HG03175 (cell line): ENCODE data around the gene CSPG4.

Experiments
- ATAC-seq: cut with Tn5 transposase; IDR thresholded peaks from one replicate; pipeline ENCODE4 v1.9.1; 2021; ENCODE audit warnings: mild to moderate bottlenecking, moderate library complexity; ENCODE audit not compliant: unreplicated experiment

CSPG4 gene

DNA sequence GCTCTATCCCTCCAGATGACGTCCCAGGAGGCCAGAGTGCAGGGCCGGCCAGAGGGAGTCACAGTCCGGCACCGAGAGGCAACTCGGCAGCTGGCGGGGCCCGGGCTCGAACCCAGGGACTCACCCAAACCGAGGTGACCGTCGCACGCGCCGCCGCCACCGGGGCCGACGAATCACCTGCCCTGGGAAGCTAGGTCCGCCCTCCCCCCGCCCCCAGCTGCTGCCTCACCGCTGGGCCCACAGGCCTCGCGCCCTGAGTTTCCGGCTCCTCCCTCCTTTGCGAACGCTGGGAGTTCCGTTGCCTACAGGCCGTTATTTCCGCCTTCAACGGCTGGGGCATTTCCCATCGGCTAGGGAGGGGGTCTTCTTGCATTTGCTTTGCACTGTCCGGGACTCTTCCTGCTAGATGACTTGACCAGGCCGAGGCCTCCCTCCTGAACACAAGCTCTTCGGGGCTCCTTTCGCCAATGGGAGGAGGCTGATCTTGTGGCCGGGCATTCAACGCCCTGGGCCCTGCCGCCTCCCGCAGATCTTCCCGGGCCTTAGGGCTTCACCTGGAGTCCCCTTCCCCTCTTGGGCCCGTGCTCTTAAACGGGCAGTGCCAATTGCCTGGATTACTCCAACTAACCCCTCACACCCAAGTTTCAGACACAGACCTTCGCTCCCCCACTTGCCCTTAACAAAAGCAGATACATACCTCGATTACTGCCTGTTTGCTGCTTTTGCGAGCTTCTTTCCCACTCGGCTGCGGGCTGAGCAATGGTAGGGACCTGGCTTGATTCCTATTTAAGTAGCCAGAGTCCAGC, 86.9 kb downstream of the CSPG4 start, which contains the start of gene SNUPN:
SNUPN (minus strand) TSS at position 184 of the 806 bp plus-strand sequence. CDS start 4,674 bp downstream, outside the sequence.
- ATAC-seq: peak; percentile 85
